ENCODE results near the gene EZH2.

DNA sequence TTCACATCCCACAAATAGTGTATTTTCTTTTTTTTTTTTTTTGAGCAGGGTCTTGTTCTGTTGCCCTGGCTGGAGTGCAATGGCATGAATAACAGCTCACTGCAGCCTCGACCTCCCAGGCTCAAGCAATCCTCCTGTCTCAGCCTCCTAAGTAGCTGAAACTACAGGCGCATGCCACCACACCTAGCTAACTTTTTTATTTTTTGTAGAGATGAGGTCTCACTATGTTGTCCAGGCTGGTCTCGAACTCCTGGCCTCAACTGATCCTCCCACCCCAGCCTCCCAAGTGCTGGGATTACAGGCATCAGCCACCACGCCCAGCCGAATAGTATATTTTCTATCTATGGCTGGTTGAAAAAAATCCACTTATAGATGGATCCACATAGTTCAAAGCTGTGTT lies 12.5 kb downstream of the EZH2 start:
- TF ChIP-seq POLR2AphosphoS5 (IDR thresholded peaks at IDR 0.05; ENCODE audit: low read depth, low read length): no peak
- TF ChIP-seq POLR2A (IDR thresholded peaks at IDR 0.05; ENCODE audit: low read depth, low read length): no peak
- no peak for TF ChIP-seq SPI1 (IDR thresholded peaks at IDR 0.05; ENCODE audit: low read depth, low read length)
- TF ChIP-seq TAF1 (IDR thresholded peaks at IDR 0.05; ENCODE audit: low read depth, low read length): no peak
